NOMO-1 (cell line): ENCODE results near the gene TMEM178B.
"Not testable (repeated sequence)": the region's sequence is repeated elsewhere in the genome, so short reads cannot be mapped to it uniquely, and the experiment has no call there.

ENCODE experiments used
- DNase-seq, 2 experiments: peaks; one replicate each; lab custom pipeline; 2025; ENCODE audit not compliant: unreplicated experiment in 2 of 2; lab: John Stamatoyannopoulos, UW

TMEM178B gene

GRCh38 chr7:141177120-141177519, 103.3 kb downstream of the TMEM178B start:
- DNase-seq: not testable (repeated sequence)

- DNase-seq: no peak
These were observed 104.7 kb downstream of the TMEM178B start for GRCh38 chr7:141178486-141179135.

DNA sequence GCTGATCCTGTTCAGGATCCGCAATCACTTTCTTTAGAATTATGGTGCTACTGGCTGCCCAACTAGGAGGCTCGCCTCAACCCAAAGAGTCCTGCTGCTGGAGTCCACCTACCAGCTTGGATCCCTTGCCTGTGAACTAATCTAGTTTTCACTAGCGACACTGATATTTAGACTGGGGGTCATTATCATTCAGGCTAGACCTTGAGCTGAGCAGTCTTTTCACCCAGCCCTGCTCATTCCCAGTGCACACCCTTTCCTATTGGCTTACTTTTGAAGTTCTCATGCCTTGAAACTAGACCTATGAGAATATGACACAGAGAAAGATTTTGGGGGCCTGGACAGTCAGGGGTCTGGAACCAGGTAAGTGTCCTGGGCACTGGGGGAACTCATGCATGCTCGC, 107.9 kb downstream of the TMEM178B start:
- DNase-seq: no peak

GRCh38 chr7:141184532-141185190, 110.8 kb downstream of the TMEM178B start:
- DNase-seq: no peak

- DNase-seq: no peak
These were observed 111.6 kb downstream of the TMEM178B start for GRCh38 chr7:141185369-141185967.

DNA sequence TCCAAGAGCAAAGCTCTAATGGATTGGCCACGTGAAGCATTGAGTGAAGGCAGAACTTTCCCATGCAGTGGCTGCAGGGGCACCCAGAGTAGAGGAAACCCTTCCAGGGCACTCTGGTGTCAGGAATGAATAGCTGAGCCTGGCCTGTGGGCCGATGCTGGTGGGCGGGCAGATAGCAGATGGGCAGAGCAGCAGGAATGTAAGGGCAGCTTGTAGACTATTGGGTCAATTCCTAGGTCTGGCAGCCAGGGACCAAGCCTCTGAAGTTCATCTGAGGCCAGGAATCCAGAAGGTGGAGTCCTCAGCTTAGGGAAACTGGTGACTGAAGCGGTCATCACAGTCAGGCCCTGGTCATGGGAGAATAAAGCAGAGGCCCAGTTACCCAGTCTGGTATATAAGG, 115.4 kb downstream of the TMEM178B start:
- no peak for DNase-seq

DNA sequence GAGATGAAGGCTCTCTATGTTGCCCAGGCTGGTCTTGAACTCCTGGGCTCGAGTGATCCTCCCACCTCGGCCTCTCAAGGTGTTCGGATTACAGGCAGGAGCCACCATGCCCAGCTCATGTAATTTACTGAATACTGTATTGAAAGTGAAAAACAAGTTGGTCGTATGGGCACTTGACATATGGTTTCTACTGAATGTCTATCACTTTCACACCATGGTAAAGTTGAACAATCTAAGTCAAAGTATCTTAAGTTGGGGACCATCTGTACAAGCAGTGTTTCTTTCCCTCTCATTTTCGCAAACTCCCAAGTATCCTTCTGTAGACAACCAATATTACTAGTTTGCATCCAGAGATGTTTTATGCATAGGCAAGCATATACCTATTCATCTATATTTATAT, 116.6 kb downstream of the TMEM178B start:
- DNase-seq: no peak

GRCh38 chr7:141191277-141191676, 117.4 kb downstream of the TMEM178B start:
- no peak for DNase-seq

DNA sequence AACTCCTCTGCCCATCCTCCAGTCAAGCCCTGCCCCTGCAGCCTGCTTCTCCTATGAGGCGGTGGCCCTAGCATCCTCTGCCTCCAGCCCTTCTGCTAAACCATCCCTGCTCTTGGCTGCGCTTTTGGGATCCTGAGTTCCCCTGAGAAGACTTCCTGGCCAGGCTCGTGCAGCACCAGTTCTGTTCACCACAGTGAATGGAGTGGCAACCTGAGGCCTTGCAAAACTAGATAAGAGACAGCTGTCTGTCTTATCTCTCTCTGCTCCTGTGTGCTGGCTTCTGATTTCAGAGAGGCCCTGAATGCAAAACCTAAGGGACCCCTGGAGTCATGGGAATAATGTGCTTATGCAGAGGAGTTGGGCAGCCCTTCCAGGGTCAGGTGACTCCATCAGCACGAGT, 119.2 kb downstream of the TMEM178B start:
- DNase-seq: no peak

DNA sequence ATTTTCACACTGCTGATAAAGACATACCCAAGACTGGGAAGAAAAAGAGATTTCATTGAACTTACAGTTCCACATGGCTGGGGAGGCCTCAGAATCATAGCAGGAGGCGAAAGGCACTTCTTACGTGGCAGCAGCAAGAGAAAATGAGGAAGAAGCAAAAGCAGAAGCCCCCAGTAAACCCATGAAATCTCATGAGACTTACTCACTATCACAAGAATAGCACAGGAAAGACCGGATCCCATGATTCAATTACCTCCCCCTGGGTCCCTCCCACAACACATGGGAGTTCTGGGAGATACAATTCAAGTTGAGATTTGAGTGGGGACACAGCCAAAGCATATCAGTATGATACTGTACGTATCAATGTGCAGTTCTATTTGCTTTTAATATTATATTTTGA, 121.9 kb downstream of the TMEM178B start:
- not testable (repeated sequence) for DNase-seq

DNA sequence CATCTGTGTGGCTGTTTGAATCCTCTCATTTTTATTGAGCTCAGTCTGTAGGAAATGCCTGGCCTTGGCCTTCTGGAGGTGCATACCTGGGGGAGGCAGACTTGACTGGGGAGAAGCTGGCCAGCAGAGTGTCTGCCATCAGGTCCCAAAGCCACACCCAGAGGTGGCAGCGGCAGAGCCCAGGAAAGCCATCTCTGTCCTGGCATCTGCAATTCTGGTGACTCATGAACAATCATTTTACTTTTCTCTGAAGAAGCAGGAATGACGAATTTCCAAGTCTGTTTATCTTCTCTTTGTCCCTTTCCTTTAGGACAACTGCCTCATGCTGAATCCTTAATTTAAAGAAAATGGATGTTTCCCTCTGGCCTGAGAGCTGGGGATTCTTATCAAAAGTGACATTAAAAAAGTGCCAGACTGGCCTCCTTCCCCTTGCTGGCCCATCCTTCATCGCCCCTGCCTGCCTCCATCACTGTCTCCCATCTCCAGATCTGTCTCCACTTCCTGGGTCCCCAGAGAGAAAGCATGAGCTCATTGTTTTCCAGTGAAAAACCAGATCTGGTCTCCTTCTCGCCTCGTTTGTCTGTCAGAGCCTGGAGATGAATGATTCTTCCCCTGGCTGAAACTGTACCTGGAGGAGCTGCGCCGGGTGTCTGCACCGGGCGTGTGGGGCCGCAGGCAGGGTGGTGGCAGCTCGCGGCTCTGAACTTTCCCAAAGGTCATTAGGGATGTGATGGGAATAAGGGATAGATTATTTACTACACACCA, 124.5 kb downstream of the TMEM178B start:
- DNase-seq: no peak

DNA sequence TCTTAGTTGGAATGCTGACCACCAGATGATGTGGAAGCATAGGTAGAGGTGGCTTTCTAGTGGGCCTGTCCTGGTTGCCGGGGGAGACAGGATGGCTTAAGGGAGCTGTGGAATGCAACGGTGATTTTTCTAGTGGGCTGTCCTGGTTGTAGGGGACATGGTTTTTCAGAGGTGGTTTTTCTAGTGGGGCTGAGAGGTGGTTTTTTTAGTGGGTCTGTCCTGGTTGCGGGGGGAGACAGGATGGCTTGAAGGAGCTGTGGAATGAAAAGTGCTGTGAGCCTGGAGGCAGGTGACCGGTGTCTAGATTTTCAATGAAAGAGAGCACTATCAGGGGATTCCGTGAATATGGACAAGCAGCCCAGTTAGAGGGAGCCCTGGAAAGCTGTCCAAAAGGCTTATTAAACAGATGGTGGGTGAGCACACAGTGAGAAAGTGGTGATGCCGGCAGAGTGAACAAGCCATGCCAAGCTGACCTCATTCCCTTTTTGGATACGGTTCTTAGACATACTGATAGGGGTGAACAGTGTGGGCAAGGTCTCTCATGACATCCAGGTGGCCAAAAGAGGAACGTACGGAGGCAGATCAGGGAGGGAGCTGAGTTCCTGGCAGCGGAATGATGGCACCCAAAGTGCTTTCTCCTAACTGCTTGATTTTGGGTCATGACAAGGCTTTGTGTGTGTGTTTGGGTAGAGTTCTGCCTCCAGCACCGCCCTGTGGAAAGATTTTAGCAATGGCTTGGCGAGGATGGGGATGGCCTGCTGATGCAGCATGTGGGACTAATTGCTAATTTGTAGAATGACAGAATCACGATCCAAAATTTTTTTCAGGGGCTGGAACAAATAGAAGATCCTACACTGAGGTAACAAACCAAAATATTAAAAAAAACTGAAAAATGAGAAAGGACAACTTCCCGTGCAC, 126.6 kb downstream of the TMEM178B start:
- DNase-seq: no peak

- DNase-seq: no peak
These were observed 127.5 kb downstream of the TMEM178B start for GRCh38 chr7:141201145-141201885.

GRCh38 chr7:141202535-141202934, 128.7 kb downstream of the TMEM178B start:
- no peak for DNase-seq

GRCh38 chr7:141203177-141203576, 129.3 kb downstream of the TMEM178B start:
- DNase-seq: no peak

GRCh38 chr7:141203586-141203985, 129.7 kb downstream of the TMEM178B start:
- no peak for DNase-seq

DNA sequence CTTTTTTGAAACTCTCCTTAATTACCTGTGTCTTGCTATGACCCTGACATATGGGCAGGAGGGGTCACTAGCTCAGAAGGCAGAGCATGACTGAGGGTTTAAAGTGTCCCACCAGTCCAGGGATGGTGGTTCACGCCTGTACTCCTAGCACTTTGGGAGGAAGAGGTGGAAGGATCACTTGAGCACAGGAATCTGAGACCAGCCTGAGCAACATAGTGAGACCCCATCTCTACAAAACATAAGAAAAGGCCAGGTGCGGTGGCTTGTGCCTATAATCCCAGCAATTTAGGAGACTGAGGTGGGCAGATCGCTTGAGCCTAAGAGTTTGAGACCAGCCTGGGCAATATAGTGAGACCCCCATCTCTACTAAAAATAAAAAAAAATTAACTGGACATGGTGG, 133.8 kb downstream of the TMEM178B start:
- DNase-seq: no peak

- no peak for DNase-seq
These were observed 134.7 kb downstream of the TMEM178B start for GRCh38 chr7:141208539-141208938.

DNA sequence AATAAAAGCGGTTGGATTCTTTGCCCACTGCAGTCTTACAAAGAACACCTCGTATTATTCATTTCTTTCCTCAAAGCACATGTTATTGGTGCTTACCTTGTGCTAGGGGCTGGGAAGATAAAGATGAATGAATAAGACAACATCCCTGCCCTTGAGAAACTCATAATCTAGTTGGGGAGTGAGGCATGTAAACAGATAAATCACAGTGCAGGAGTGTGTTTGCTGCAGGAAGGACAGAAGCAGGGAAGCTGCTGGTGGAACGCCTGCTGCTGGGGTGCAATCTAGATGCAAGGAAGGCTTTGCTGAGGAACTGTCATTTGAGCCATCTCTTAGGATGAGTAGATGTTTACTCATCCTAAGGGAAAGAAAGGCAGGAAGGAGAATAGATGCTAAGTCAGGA, 135.6 kb downstream of the TMEM178B start:
- no peak for DNase-seq

DNA sequence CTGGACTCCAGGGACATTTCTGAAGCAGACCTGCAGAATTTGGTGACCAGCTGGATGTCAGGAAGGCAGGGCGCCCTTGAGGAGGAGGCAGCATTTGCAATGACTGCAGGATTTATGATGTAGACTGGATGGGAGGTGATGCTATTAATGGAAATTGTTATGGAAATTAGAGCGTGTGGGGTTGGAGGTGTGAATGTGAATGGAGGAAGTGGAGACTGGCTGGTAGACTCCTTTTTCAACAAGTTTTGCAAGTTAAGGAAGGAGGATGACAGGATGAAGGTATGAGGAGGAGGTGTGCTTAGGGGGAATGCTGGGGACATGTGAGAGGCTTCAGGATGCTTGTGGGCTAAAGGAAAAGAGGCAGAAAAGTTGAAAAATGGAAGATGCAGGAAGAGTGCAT, 137.0 kb downstream of the TMEM178B start:
- DNase-seq: no peak
